GM23338 (cell line): Measurements from ENCODE around the gene MLLT10. TPM values are rescaled to one million over a fixed set of nuclear protein-coding genes. Genes with fewer than 3 reads are reported as not detected.

Experiments
- ATAC-seq: fragments of 200-7000 bp; cut with Tn5 transposase; 3 replicates; pipeline ENCODE4 v1.9.1; 2020
- DNase-seq: peaks from one replicate; pipeline ENCODE4 v3.0.0-alpha.2; 2015; ENCODE audit warnings: low spot score
- H2AFZ ChIP-seq: fragments of 200-600 bp; sonication (generic); 2 replicates; pipeline ENCODE4 v1.8.0; 2016; ENCODE audit warnings: antibody characterized with exemption, mild to moderate bottlenecking, moderate library complexity
- H3F3A ChIP-seq: fragments of 200-600 bp; sonication (generic); replicated peaks from 2 replicates; pipeline ENCODE4 v1.8.0; 2017; ENCODE audit warnings: antibody characterized with exemption, mixed run types, low read depth
- H3K27ac ChIP-seq: fragments of 200-600 bp; sonication (generic); 2 replicates; pipeline ENCODE4 v1.6.1; 2016; ENCODE audit warnings: low read depth
- H3K27me3 ChIP-seq: fragments of 200-600 bp; sonication (generic); 2 replicates; pipeline ENCODE4 v1.8.0; 2016; ENCODE audit warnings: mild to moderate bottlenecking, mixed run types, moderate library complexity; ENCODE audit not compliant: insufficient read depth
- H3K36me3 ChIP-seq: fragments of 200-600 bp; sonication (generic); 2 replicates; pipeline ENCODE4 v1.8.0; 2016; ENCODE audit warnings: mild to moderate bottlenecking; ENCODE audit not compliant: insufficient read depth
- H3K4me1 ChIP-seq: fragments of 200-600 bp; sonication (generic); 2 replicates; pipeline ENCODE4 v1.8.0; 2016; ENCODE audit warnings: mild to moderate bottlenecking, moderate library complexity; ENCODE audit not compliant: insufficient read depth
- H3K4me2 ChIP-seq: fragments of 200-600 bp; sonication (generic); 2 replicates; pipeline ENCODE4 v1.7.1; 2017; ENCODE audit warnings: mixed run types
- H3K4me3 ChIP-seq: fragments of 200-600 bp; sonication (generic); 2 replicates; pipeline ENCODE4 v1.6.1; 2016; ENCODE audit warnings: mixed run types
- H3K79me2 ChIP-seq: fragments of 200-600 bp; sonication (generic); replicated peaks from 2 replicates; pipeline ENCODE4 v1.8.0; 2017; ENCODE audit warnings: mild to moderate bottlenecking; ENCODE audit not compliant: insufficient read depth
- H3K9me2 ChIP-seq: fragments of 200-600 bp; sonication (generic); 2 replicates; pipeline ENCODE4 v1.8.0; 2017; ENCODE audit not compliant: insufficient read depth
- H4K20me1 ChIP-seq: fragments of 200-600 bp; sonication (generic); replicated peaks from 2 replicates; pipeline ENCODE4 v1.8.0; 2017; ENCODE audit warnings: mild to moderate bottlenecking; ENCODE audit not compliant: insufficient read depth
- H3K27ac Mint-ChIP-seq: 2 replicates; pipeline ENCODE4 v1.8.0; 2020; ENCODE audit warnings: inconsistent platforms, mild to moderate bottlenecking, moderate library complexity, mixed read lengths
- H3K27me3 Mint-ChIP-seq: 3 replicates; pipeline ENCODE4 v1.8.0; 2022; ENCODE audit warnings: low read depth, mild to moderate bottlenecking, moderate library complexity, mixed read lengths, inconsistent platforms; ENCODE audit not compliant: insufficient read depth, poor library complexity
- H3K36me3 Mint-ChIP-seq: 3 replicates; pipeline ENCODE4 v1.8.0; 2021; ENCODE audit warnings: low read depth, mild to moderate bottlenecking, inconsistent platforms, moderate library complexity, mixed read lengths
- H3K4me1 Mint-ChIP-seq: 3 replicates; pipeline ENCODE4 v1.8.0; 2020; ENCODE audit warnings: mild to moderate bottlenecking, inconsistent platforms, mixed read lengths
- H3K4me3 Mint-ChIP-seq: 3 replicates; pipeline ENCODE4 v1.8.0; 2021; ENCODE audit warnings: moderate library complexity, mild to moderate bottlenecking, inconsistent platforms, mixed read lengths
- H3K9me3 Mint-ChIP-seq: 3 replicates; pipeline ENCODE4 v1.8.0; 2020; ENCODE audit warnings: moderate library complexity, mild to moderate bottlenecking, inconsistent platforms, mixed read lengths
- CREB1 ChIP-seq: fragments of 250-450 bp; sonication (Bioruptor Pico); IDR thresholded peaks from 2 replicates; pipeline ENCODE4 v1.5.0; 2020; ENCODE audit warnings: low read depth, mild to moderate bottlenecking, moderate library complexity
- CTCF ChIP-seq, 2 experiments: fragments of 200-600 bp in 1 of 2; sonication (generic) in 1 of 2; conservative IDR thresholded peaks; 2 replicates each; pipeline versions ENCODE4 v1.5.1 to v1.6.1; 2016 to 2017; ENCODE audit warnings: antibody characterized with exemption in 2 of 2, low read depth in 2 of 2, mild to moderate bottlenecking in 2 of 2, moderate library complexity in 1 of 2
- EZH2 ChIP-seq: fragments of 200-600 bp; sonication (generic); IDR thresholded peaks from one replicate; pipeline ENCODE4 v1.8.0; 2017; ENCODE audit warnings: antibody characterized with exemption, mild to moderate bottlenecking, low read depth; ENCODE audit not compliant: unreplicated experiment
- JUNB ChIP-seq: IDR thresholded peaks from one replicate; pipeline ENCODE4 v1.6.1; 2016; ENCODE audit warnings: antibody characterized with exemption; ENCODE audit not compliant: unreplicated experiment
- NANOG ChIP-seq: IDR thresholded peaks from 2 replicates; pipeline ENCODE4 v1.6.1; 2016; ENCODE audit warnings: antibody characterized with exemption, borderline replicate concordance
- POLR2AphosphoS5 ChIP-seq: IDR thresholded peaks from 2 replicates; pipeline ENCODE4 v1.6.1; 2016; ENCODE audit warnings: antibody characterized with exemption, low read depth
- REST ChIP-seq: IDR thresholded peaks from one replicate; pipeline ENCODE4 v1.6.1; 2018; ENCODE audit warnings: antibody characterized with exemption; ENCODE audit not compliant: unreplicated experiment
- STAT1 ChIP-seq: IDR thresholded peaks from one replicate; pipeline ENCODE4 v1.6.1; 2016; ENCODE audit warnings: antibody characterized with exemption; ENCODE audit not compliant: unreplicated experiment
- ZNF114 ChIP-seq: fragments of 250-450 bp; sonication (Bioruptor Pico); IDR thresholded peaks from 2 replicates; pipeline ENCODE4 v1.5.0; 2020; ENCODE audit warnings: mild to moderate bottlenecking, moderate library complexity
- ZNF331 ChIP-seq: fragments of 250-450 bp; sonication (Bioruptor Pico); IDR thresholded peaks from 2 replicates; pipeline ENCODE4 v1.5.0; 2020; ENCODE audit warnings: low read depth, mild to moderate bottlenecking, moderate library complexity
- polyA plus RNA-seq: library from polyadenylated mRNA; unstranded; fragments of >200 nt; fragmentation: Nextera tagmentation; extraction: Ambion mirVana; gene quantifications from 2 replicates; pipeline ENCODE4 v1.2.1, GENCODE V29; 2016
- total RNA-seq: library from RNA; depleted of rRNA; stranded (reverse); fragments of >200 nt; shearing (Covaris generic); gene quantifications from 2 replicates; pipeline ENCODE4 v1.2.3, GENCODE V29; 2014

The MLLT10 gene
- total and polyA plus RNA-seq, 2 experiments from 2014 or later = 28.8 to 55.4 TPM

- Mint-ChIP-seq H3K27ac (peak overlapping the region; percentile 79), H3K4me1 (peaks cover 62% of the 10 kb centered on the region), H3K36me3 (no peaks in the 10 kb centered on the region; the same call in 2 of the 3 replicates), H3K9me3 (no peaks in the 10 kb centered on the region; the same call in 2 of the 3 replicates), H3K4me3 (peak overlapping the region; percentile 85), H3K27me3 (peaks cover 39% of the 10 kb centered on the region)
- no peak for TF ChIP-seq CREB1 (CRISPR knock-in tag)
- Histone ChIP-seq H3K79me2 (no peaks in the 10 kb centered on the region), H3K27ac (peak overlapping the region; percentile 98; the same call in 1 of the 2 replicates), H3K4me1 (peaks cover 57% of the 10 kb centered on the region), H2AFZ (no peak overlapping the region), H3K27me3 (peaks cover 26% of the 10 kb centered on the region), H3K4me3 (peak overlapping the region; percentile 60), H3K9me2 (no peaks in the 10 kb centered on the region), H3K4me2 (peak overlapping the region; percentile 89), H3F3A (peaks cover 14% of the 10 kb centered on the region), H4K20me1 (no peaks in the 10 kb centered on the region), H3K36me3 (no peaks in the 10 kb centered on the region)
- DNase-seq (no peak), ATAC-seq (no peak)
These were observed 10.4 kb upstream of the MLLT10 start for GRCh38 chr10:21523557-21524008.

- Mint-ChIP-seq H3K36me3 (no peaks in the 10 kb centered on the region; the same call in 2 of the 3 replicates), H3K4me3 (peak overlapping the region; percentile 85), H3K9me3 (no peaks in the 10 kb centered on the region; the same call in 2 of the 3 replicates), H3K27me3 (peaks cover 36% of the 10 kb centered on the region), H3K4me1 (peaks cover 62% of the 10 kb centered on the region), H3K27ac (no peak overlapping the region; the same call in none of the 2 replicates)
- Histone ChIP-seq H3F3A (peaks cover 9% of the 10 kb centered on the region; the same call in 1 of the 2 replicates), H3K36me3 (no peaks in the 10 kb centered on the region), H3K27me3 (peaks cover 20% of the 10 kb centered on the region), H3K4me1 (peaks cover 51% of the 10 kb centered on the region), H3K4me2 (peak overlapping the region; percentile 89), H3K79me2 (no peaks in the 10 kb centered on the region), H4K20me1 (no peaks in the 10 kb centered on the region), H2AFZ (no peak overlapping the region), H3K27ac (peak overlapping the region; percentile 98), H3K9me2 (no peaks in the 10 kb centered on the region), H3K4me3 (peak overlapping the region; percentile 60)
- DNase-seq (no peak), ATAC-seq (no peak)
- TF ChIP-seq CTCF (conservative IDR thresholded peaks at IDR 0.05; ENCODE audit: low read depth in 2 of 2) (no peak), EZH2 (no peak), ZNF114 (CRISPR knock-in tag) (no peak), JUNB (no peak), STAT1 (no peak)
These were observed 9.9 kb upstream of the MLLT10 start for GRCh38 chr10:21524131-21524525.

GRCh38 chr10:21524526-21525366 lies 9.3 kb upstream of the MLLT10 start:
- ATAC-seq (no peak), DNase-seq (peak; percentile 49)
- Histone ChIP-seq H3K36me3 (no peaks in the 10 kb centered on the region), H3K4me1 (peaks cover 51% of the 10 kb centered on the region), H3K4me3 (peak overlapping the region; percentile 60), H3K79me2 (no peaks in the 10 kb centered on the region), H3F3A (peaks cover 8% of the 10 kb centered on the region; the same call in 1 of the 2 replicates), H3K27ac (peak overlapping the region; percentile 98), H4K20me1 (no peaks in the 10 kb centered on the region), H3K4me2 (peak overlapping the region; percentile 89), H3K9me2 (no peaks in the 10 kb centered on the region), H3K27me3 (peaks cover 14% of the 10 kb centered on the region), H2AFZ (no peak overlapping the region)
- Mint-ChIP-seq H3K9me3 (no peaks in the 10 kb centered on the region; the same call in 2 of the 3 replicates), H3K4me3 (peak overlapping the region; percentile 85), H3K36me3 (no peaks in the 10 kb centered on the region; the same call in 2 of the 3 replicates), H3K27me3 (peaks cover 30% of the 10 kb centered on the region), H3K27ac (peak overlapping the region; percentile 97), H3K4me1 (peaks cover 61% of the 10 kb centered on the region)
- TF ChIP-seq ZNF331 (CRISPR knock-in tag) = no peak
- TF ChIP-seq CTCF (conservative IDR thresholded peaks at IDR 0.05; ENCODE audit: low read depth in 2 of 2) = no peak
- TF ChIP-seq REST = no peak
- no peak for TF ChIP-seq EZH2
- TF ChIP-seq POLR2AphosphoS5 = no peak
- TF ChIP-seq NANOG = no peak
